GM19351 (cell line): Measurements from ENCODE around the gene TTN.

Source experiments
- ATAC-seq: cut with Tn5 transposase; IDR thresholded peaks from one replicate; pipeline ENCODE4 v1.9.1; 2021; ENCODE audit warnings: mild to moderate bottlenecking, moderate library complexity; ENCODE audit not compliant: unreplicated experiment

Gene TTN

DNA sequence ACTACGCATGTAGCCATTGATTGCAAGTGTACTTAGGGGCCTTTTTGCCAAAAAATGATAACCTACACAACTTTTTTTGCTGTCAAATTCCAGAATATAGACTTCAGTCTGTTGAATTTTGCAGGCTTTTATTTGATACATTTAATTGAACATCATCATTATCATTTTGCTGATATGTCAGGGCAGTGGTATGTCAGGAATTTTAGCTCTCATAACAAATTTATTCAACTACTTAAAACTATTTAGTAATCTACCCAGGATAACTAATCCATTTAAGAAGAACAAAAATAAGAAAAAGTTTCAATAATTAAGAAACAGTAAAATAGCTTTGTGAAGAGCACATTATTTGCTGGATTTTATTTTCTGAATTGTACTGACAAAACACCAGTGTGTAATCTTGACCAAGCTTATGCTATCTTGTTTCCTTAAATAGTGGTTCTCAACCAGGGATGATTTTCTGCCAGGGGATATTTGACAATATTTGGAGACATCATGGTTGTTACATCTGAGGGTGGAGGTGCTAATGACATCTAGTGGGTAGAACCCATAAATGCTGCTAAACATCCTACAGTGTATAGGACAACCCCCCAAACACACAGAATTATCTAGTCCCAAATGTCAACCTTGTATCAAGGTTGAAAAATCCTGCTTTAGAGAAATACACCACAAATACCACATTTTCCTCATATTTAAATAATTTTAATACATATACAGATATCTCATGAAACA lies 12.1 kb upstream of the TTN start:
- ATAC-seq: peak; percentile 45

GRCh38 chr2:178811901-178812300 lies 4.7 kb upstream of the TTN start:
- ATAC-seq: no peak

GRCh38 chr2:178811045-178811444 lies 3.8 kb upstream of the TTN start:
- ATAC-seq: no peak

DNA sequence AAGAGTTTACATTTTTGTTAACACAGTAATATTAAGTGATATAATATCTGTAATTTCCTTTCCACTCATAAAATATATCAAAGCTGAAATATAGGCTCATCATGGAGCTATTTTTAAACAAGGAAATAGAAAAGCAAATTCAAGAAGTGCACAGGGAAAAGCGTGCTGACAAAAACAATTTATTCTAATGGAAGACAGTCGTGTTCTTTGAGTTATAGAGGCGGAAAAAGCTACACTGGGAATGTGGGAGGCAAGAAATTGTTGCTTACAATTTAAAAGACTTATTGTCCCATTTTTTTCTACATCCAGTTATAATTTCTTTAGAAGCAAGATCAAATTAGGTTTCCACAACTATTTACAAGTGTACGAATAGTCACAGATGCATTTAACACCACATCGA lies 3.2 kb upstream of the TTN start:
- no peak for ATAC-seq

GRCh38 chr2:178806543-178806942 lies 680 bp downstream of the TTN start:
- ATAC-seq: no peak

- no peak for ATAC-seq
Observed at GRCh38 chr2:178805457-178805856, 1.8 kb downstream of the TTN start.

DNA sequence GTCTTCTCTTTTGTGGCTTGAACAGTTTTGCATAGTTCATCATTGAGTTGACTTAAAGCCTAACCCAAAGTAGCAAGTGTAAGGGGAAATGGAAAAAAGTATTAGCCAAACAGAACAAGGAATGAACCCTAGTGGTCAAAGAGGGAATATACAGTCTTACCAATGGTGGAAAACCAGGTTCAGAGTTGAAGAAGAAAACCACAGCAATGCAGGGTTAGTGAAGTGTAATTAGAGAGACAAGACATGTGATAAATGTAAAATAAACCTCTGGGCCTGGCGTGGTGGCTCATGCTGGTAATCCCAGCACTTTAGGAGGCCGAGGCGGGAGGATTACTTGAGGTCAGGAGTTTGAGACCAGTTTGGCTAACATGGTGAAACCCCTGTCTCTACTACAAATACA lies 2.4 kb downstream of the TTN start:
- ATAC-seq: peak; percentile 79

GRCh38 chr2:178800510-178800909 lies 6.7 kb downstream of the TTN start:
- no peak for ATAC-seq

DNA sequence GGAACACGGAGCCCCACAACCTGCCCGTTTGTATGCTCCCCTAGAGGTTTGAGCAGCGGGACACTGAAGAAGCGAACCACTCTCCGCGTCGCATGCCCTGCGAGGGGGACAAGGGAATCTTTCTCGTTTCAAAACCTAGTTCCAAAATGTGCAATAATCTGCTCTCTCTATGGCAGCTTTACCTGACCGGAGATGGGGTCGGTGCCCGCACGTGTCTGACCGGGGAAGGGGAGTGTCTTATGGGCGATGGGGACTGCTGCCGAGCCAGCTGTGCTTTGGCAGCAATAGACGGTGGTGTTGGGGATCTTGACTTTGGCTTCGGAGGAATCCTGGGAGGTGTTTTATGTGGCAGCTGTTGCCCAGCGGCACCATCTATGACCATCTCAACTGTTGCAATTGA lies 7.9 kb downstream of the TTN start:
- no peak for ATAC-seq

- ATAC-seq: no peak
Observed at GRCh38 chr2:178796079-178796677, 11.0 kb downstream of the TTN start.

DNA sequence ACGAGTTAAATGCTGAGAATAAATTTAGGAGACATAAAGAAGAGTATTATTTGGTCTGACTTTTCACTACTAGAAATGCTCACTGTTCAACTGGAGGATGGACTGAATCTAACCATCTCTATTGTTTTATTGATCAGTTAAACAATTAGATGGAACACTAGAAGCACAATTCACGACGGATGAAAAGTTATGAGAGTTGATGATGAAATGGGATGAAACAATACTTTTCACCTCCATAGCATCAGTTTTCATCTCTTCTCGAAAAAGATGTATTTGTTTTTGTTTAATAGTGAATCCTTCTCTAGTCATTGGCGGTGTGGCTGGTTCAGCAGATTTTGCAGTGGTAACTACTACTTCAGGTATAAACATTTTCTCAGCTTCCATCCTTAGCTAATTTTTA lies 19.3 kb downstream of the TTN start:
- ATAC-seq: no peak

DNA sequence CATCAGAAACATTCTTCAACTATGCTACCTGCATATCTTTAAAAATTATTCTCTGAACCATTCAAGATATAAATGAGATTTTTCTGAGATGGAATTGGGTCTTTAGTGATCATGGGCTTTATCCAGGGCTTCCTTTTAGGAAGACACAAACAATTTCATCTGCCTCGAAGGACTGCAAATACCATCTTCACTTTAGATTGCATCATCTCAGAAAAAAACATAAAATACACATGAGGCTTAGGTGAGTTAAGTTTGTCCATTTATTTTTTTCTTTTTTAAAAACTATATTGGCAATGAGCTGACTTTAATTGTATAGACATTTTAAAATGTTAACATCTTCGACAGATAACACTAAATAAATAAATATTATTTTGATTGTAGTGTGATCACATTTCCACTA lies 20.1 kb downstream of the TTN start:
- no peak for ATAC-seq

DNA sequence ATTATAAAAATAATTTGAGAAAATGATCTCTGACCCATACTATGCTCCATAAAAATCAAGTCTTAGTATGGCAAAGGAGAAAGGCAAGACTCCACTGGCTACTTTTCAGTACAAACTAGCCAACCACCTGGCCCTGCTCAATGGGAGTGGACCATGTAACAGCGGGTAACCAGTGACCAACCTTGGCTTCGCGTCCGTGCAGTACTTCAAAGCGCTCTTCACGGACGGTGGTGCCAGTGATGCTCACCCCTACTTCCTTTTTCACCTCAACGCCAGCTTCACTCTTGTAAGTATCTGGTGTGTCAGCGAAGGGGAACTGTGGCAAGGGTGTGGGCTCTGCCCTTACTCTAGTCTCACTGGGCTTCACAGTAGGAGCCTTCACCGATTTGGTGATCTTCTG lies 23.3 kb downstream of the TTN start:
- ATAC-seq: no peak

- peak; percentile 58 for ATAC-seq
Observed at GRCh38 chr2:178782236-178782635, 25.0 kb downstream of the TTN start.

GRCh38 chr2:178777577-178777976 lies 29.6 kb downstream of the TTN start:
- ATAC-seq: no peak

- no peak for ATAC-seq
Observed at GRCh38 chr2:178776751-178777150, 30.5 kb downstream of the TTN start.

GRCh38 chr2:178775975-178776374 lies 31.2 kb downstream of the TTN start:
- ATAC-seq: no peak

GRCh38 chr2:178770518-178770917 lies 36.7 kb downstream of the TTN start:
- no peak for ATAC-seq

GRCh38 chr2:178767094-178768060 lies 39.8 kb downstream of the TTN start:
- no peak for ATAC-seq

DNA sequence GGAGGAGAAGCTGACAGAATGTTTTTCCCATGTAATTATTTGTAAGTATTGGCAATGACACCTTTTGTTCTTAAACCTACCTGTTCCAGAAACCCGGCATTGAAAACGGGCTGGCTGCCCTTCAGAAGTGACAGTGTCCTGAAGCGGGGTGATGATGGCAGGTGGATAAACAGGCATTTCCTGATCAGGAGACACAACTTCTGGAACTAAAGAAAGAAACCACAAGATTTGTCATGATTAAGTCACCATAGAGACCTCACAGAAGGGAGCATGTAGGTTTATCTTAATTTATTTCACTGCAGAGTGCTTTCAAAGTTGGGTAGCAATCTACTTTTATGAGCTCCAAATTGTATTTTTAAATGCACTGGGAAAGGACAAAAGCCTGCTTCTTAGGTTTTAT lies 43.1 kb downstream of the TTN start:
- ATAC-seq: no peak

DNA sequence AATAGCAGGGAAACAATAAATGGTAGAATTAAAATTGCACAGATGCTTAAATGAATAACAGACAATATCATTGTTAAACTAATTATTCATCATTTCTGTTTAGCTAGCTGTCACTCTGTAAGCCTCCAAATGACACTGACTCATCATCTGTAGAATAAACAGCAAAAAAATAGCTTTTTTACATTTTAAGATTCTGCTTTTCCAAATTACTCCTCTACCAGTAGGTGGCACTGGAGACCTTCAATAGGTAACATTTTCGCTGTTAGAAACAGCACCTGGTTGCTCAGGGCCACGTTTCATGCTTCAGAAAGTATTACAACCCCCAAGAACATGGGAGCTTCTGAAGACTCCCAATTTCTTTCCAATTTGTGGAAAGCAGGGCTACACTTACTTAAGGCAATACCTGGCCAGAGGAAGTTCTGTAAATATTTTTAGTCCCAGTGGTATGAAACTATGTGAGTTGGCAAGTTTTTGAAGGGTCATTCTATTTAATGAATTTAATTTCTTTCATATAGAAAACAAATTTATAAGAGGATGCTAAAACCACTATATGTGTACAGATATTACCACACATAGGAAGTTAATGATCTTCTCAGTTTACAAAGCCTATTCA lies 45.4 kb downstream of the TTN start:
- ATAC-seq: peak; percentile 86
